Activated B cell treated with CpG ODN at 0.5 μM for 24 hours (primary cell): Measurements from ENCODE around the gene MUC21. TPM values are rescaled to one million over a fixed set of nuclear protein-coding genes. Genes with fewer than 3 reads are reported as not detected.
"Not testable (repeated sequence)": the region's sequence is repeated elsewhere in the genome, so short reads cannot be mapped to it uniquely, and the experiment has no call there.

Experiments used
- ATAC-seq: fragments of 200-7000 bp; cut with Tn5 transposase; one replicate; pipeline ENCODE4 v1.10.0; 2021; ENCODE audit warnings: low read depth, mild to moderate bottlenecking, moderate library complexity
- CTCF ChIA-PET: fragments of 350-600 bp; sonication (Branson Sonifier 250); formaldehyde crosslinking; loops from one replicate; lab custom pipeline; 2021; ENCODE audit warnings: antibody characterized with exemption; lab: Charles Lee
- POLR2A ChIA-PET: fragments of 350-600 bp; sonication (Branson Sonifier 250); formaldehyde crosslinking; loops from one replicate; lab custom pipeline; 2021; ENCODE audit warnings: antibody characterized with exemption; lab: Charles Lee
- DNase-seq: peaks from one replicate; pipeline ENCODE4 v3.0.0; 2022
- H3K27ac Mint-ChIP-seq: one replicate; pipeline ENCODE4 v1.8.0; 2020; ENCODE audit warnings: mixed read lengths
- H3K27me3 Mint-ChIP-seq: one replicate; pipeline ENCODE4 v1.8.0; 2021; ENCODE audit warnings: mixed read lengths
- H3K36me3 Mint-ChIP-seq: one replicate; pipeline ENCODE4 v1.8.0; 2021; ENCODE audit warnings: low read depth, mixed read lengths
- H3K4me1 Mint-ChIP-seq: one replicate; pipeline ENCODE4 v1.8.0; 2021; ENCODE audit warnings: mixed read lengths
- H3K4me3 Mint-ChIP-seq: one replicate; pipeline ENCODE4 v1.8.0; 2020; ENCODE audit warnings: mild to moderate bottlenecking, mixed read lengths
- H3K9me3 Mint-ChIP-seq: one replicate; pipeline ENCODE4 v1.8.0; 2020; ENCODE audit warnings: mixed read lengths
- CTCF ChIP-seq: fragments of 200-600 bp; IDR thresholded peaks from one replicate; pipeline ENCODE4 v1.8.0; 2022; ENCODE audit warnings: antibody characterized with exemption, mild to moderate bottlenecking
- intact Hi-C: fragments of 100-400 bp; cut with micrococcal nuclease; formaldehyde crosslinking; loops from one replicate; pipeline ENCODE4 v1.15.1; 2024
- total RNA-seq: library from RNA; stranded (reverse); gene quantifications from 2 replicates; pipeline ENCODE4 v1.2.3, GENCODE V29; 2022

Gene MUC21
- total RNA-seq, 1 donor from 2014 or later, result not detected

GRCh38 chr6:30965140-30965601 is 18.3 kb upstream of the MUC21 start:
- Mint-ChIP-seq H3K4me3 (no peak overlapping the region), H3K27ac (no peak overlapping the region), H3K4me1 (no peaks in the 10 kb centered on the region), H3K27me3 (peaks cover 23% of the 10 kb centered on the region), H3K9me3 (no peaks in the 10 kb centered on the region), H3K36me3 (no peaks in the 10 kb centered on the region)
- no peak for ATAC-seq
- CTCF ChIA-PET, result no interaction called here
- POLR2A ChIA-PET, result no interaction called here
- no peak for DNase-seq
- intact Hi-C loops, result no loop called here
- no peak for TF ChIP-seq CTCF

GRCh38 chr6:30966154-30966553 is 17.4 kb upstream of the MUC21 start:
- ChIA-PET POLR2A (no interaction called here), CTCF (no interaction called here)
- no peak for DNase-seq
- H3K27me3 Mint-ChIP-seq, result peaks cover 22% of the 10 kb centered on the region
- no peak overlapping the region for H3K4me3 Mint-ChIP-seq
- H3K4me1 Mint-ChIP-seq, result no peaks in the 10 kb centered on the region
- no peak for ATAC-seq
- H3K9me3 Mint-ChIP-seq, result no peaks in the 10 kb centered on the region
- no peaks in the 10 kb centered on the region for H3K36me3 Mint-ChIP-seq
- TF ChIP-seq CTCF, result no peak
- intact Hi-C loops, result no loop called here
- no peak overlapping the region for H3K27ac Mint-ChIP-seq

GRCh38 chr6:30969171-30969570 is 14.3 kb upstream of the MUC21 start:
- DNase-seq, H3K9me3 Mint-ChIP-seq, H3K4me3 Mint-ChIP-seq, H3K27ac Mint-ChIP-seq, CTCF ChIA-PET, POLR2A ChIA-PET, intact Hi-C loops, H3K36me3 Mint-ChIP-seq, H3K4me1 Mint-ChIP-seq, ATAC-seq: not testable (repeated sequence)
- H3K27me3 Mint-ChIP-seq, result peaks cover 36% of the 10 kb centered on the region

- CTCF ChIA-PET, result no interaction called here
Measured at GRCh38 chr6:30970946-30971345, 12.6 kb upstream of the MUC21 start.

GRCh38 chr6:30972816-30973215 is 10.7 kb upstream of the MUC21 start:
- no peaks in the 10 kb centered on the region for H3K4me1 Mint-ChIP-seq
- no peak overlapping the region for H3K4me3 Mint-ChIP-seq
- no peaks in the 10 kb centered on the region for H3K9me3 Mint-ChIP-seq
- no peak overlapping the region for H3K27ac Mint-ChIP-seq
- CTCF ChIA-PET, result no interaction called here
- TF ChIP-seq CTCF, result no peak
- H3K36me3 Mint-ChIP-seq, result no peaks in the 10 kb centered on the region
- peaks cover 20% of the 10 kb centered on the region for H3K27me3 Mint-ChIP-seq
- DNase-seq (no peak), ATAC-seq (no peak)
- POLR2A ChIA-PET, result no interaction called here
- intact Hi-C loops, result no loop called here

More at GRCh38 chr6:30970946-30971345, 12.6 kb upstream of the MUC21 start:
- Mint-ChIP-seq H3K27ac (no peak overlapping the region), H3K27me3 (peaks cover 20% of the 10 kb centered on the region), H3K9me3 (no peaks in the 10 kb centered on the region), H3K4me1 (no peaks in the 10 kb centered on the region), H3K36me3 (no peaks in the 10 kb centered on the region), H3K4me3 (no peak overlapping the region)
- ATAC-seq (no peak), DNase-seq (no peak)
- no peak for TF ChIP-seq CTCF
- intact Hi-C loops, result no loop called here
- POLR2A ChIA-PET, result no interaction called here
